ENCODE results near the gene MXD3. TPM values are rescaled to one million over a fixed set of nuclear protein-coding genes. Genes with fewer than 3 reads are reported as not detected.

Gene MXD3
- polyA plus RNA-seq, 2 of the 4 experiments (the other 2 are of a cell fraction), result 5.3 to 16.9 TPM

DNA sequence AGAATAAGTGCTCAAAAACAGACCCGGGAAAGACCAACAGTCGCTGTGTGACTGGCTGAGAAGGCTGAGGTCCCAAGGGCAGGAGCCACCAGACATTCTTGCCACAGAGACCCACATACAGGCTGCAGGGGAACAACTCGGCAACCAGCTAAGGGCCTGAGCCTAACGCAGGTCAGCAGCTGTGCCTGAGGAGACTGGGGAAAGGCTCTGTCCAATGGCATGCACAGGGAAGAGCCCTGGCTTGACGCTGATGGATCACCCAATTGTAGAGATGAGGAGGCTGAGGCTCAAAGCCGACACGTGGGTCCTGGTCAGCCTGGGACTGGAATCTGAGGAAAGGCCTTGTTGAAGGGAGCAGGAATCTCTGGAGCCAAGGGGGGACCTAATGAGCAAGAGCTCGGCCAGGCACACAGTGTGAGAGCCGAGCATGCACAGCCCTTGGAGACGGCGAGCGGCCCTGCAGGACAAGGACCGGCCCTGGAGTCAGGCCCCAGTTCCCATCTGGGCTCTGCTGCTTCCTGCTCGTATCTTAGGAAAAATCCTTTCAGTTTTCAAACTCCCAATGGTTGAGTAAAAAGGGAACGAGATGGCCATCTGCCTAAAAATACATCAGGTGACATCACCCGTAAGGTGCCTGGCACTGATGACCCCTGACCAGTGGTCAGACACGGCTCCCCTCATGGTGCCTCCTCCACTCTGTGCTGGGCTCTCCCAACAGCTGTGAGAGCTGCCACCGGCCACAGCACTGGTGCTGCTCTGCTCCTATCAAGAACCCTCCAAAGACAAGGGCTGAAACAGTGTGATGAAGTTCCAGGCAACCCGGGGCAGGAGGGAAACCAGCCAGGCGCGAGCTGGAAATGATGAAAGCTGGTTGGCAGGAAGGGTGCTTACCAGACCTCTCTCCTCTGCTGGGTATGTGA lies 23.3 kb upstream of the MXD3 start:
- WGBS (ENCODE audit: missing lambda C conversion rate), result 90% methylated on average over 21 of the region's 21 CpGs
- ChIA-PET CTCF (interaction anchor here (0.6 to 7.9 kb wide), 16 partner anchors 8 to 223 kb away, joined by 3 to 111 read pairs (median 6); no protein-coding TSS in a partner anchor), POLR2A (no interaction called here)
- no peak overlapping the region for H3K4me2 ChIP-seq
- H3K4me3 ChIP-seq, result no peak overlapping the region
- no peak overlapping the region for H3K27ac ChIP-seq
- no peaks in the 10 kb centered on the region for H3K9me3 ChIP-seq
- ATAC-seq (no peak), DNase-seq (ENCODE audit: low read depth in 1 of 2, low spot score in 1 of 2) (no peak), FAIRE-seq (no peak)
- TF ChIP-seq, protein P1, sequence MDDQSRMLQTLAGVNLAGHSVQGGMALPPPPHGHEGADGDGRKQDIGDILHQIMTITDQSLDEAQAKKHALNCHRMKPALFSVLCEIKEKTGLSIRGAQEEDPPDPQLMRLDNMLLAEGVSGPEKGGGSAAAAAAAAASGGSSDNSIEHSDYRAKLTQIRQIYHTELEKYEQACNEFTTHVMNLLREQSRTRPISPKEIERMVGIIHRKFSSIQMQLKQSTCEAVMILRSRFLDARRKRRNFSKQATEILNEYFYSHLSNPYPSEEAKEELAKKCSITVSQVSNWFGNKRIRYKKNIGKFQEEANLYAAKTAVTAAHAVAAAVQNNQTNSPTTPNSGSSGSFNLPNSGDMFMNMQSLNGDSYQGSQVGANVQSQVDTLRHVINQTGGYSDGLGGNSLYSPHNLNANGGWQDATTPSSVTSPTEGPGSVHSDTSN (IDR thresholded peaks at IDR 0.05), result no peak
- TF ChIP-seq, protein P2, sequence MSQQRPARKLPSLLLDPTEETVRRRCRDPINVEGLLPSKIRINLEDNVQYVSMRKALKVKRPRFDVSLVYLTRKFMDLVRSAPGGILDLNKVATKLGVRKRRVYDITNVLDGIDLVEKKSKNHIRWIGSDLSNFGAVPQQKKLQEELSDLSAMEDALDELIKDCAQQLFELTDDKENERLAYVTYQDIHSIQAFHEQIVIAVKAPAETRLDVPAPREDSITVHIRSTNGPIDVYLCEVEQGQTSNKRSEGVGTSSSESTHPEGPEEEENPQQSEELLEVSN (IDR thresholded peaks at IDR 0.05; ENCODE audit: borderline replicate concordance, low read depth), result no peak
- TF ChIP-seq, protein P3, sequence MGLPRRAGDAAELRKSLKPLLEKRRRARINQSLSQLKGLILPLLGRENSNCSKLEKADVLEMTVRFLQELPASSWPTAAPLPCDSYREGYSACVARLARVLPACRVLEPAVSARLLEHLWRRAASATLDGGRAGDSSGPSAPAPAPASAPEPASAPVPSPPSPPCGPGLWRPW (IDR thresholded peaks at IDR 0.05), result no peak
- 0 out of 3 replicates have a peak, but pooled peaks cover 10% of the 10 kb centered on the region for H3K4me1 ChIP-seq

DNA sequence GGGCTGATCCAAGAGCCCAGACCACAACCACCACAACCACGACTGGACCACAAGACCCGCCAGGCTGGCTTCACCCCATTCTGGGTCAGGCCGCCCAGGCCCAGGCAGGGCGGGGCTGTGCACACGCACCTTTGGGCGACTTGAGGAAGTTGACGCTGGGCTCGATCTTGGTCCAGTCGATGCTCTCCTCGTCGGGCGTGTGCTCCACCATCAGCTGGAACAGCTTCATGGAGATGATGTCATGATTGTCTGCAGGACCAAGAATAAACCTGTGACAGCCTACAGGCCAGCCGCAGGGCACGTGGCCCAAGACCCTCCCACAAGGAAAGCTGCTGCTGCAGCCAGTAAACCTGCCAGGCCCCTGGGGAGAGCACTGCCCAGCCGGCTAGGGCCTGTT lies 22.5 kb upstream of the MXD3 start:
- Histone ChIP-seq H3K4me3 (no peak overlapping the region), H3K4me1 (0 out of 3 replicates have a peak, but pooled peaks cover 3% of the 10 kb centered on the region), H3K4me2 (no peak overlapping the region), H3K9me3 (no peaks in the 10 kb centered on the region), H3K27ac (no peak overlapping the region)
- DNase-seq (ENCODE audit: low read depth in 1 of 2, low spot score in 1 of 2) (no peak), FAIRE-seq (no peak), ATAC-seq (no peak)
- WGBS (ENCODE audit: missing lambda C conversion rate), result 88% methylated on average over 15 of the region's 15 CpGs
- ChIA-PET CTCF (interaction anchor here (0.6 to 7.9 kb wide), 9 partner anchors 13 to 222 kb away, joined by 3 to 111 read pairs (median 6); partner anchors contain the start of gene LMAN2), POLR2A (no interaction called here)
- TF ChIP-seq, protein P4, sequence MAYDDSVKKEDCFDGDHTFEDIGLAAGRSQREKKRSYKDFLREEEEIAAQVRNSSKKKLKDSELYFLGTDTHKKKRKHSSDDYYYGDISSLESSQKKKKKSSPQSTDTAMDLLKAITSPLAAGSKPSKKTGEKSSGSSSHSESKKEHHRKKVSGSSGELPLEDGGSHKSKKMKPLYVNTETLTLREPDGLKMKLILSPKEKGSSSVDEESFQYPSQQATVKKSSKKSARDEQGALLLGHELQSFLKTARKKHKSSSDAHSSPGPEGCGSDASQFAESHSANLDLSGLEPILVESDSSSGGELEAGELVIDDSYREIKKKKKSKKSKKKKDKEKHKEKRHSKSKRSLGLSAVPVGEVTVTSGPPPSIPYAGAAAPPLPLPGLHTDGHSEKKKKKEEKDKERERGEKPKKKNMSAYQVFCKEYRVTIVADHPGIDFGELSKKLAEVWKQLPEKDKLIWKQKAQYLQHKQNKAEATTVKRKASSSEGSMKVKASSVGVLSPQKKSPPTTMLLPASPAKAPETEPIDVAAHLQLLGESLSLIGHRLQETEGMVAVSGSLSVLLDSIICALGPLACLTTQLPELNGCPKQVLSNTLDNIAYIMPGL (CRISPR knock-in tag; IDR thresholded peaks at IDR 0.05; ENCODE audit: borderline replicate concordance), result no peak
- TF ChIP-seq RCOR1 (IDR thresholded peaks at IDR 0.05; ENCODE audit: low read depth, low read length) (no peak), CBX2 (IDR thresholded peaks at IDR 0.05; ENCODE audit: borderline replicate concordance, low read depth) (no peak), ZFP36 (IDR thresholded peaks at IDR 0.05; ENCODE audit: borderline replicate concordance, partially characterized antibody) (no peak), JUNB (IDR thresholded peaks at IDR 0.05) (no peak), MAZ (IDR thresholded peaks at IDR 0.05; ENCODE audit: borderline replicate concordance, low read depth, low read length) (no peak), HEYL (CRISPR knock-in tag; IDR thresholded peaks at IDR 0.05) (no peak), TP53 (CRISPR knock-in tag; IDR thresholded peaks at IDR 0.05) (no peak), EP300 (IDR thresholded peaks at IDR 0.05) (no peak), FOSB (CRISPR knock-in tag; IDR thresholded peaks at IDR 0.05) (no peak), CEBPB (IDR thresholded peaks at IDR 0.05) (no peak)
- TF ChIP-seq, protein P2 (IDR thresholded peaks at IDR 0.05; ENCODE audit: borderline replicate concordance, low read depth), result no peak
- TF ChIP-seq, protein P5, sequence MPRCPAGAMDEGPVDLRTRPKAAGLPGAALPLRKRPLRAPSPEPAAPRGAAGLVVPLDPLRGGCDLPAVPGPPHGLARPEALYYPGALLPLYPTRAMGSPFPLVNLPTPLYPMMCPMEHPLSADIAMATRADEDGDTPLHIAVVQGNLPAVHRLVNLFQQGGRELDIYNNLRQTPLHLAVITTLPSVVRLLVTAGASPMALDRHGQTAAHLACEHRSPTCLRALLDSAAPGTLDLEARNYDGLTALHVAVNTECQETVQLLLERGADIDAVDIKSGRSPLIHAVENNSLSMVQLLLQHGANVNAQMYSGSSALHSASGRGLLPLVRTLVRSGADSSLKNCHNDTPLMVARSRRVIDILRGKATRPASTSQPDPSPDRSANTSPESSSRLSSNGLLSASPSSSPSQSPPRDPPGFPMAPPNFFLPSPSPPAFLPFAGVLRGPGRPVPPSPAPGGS (IDR thresholded peaks at IDR 0.05), result no peak

All from A549 (cell line).